Esophagus squamous epithelium (tissue), 5 donors: ENCODE measurements around the gene SLC24A3. TPM values are rescaled to one million over a fixed set of nuclear protein-coding genes. Genes with fewer than 3 reads are reported as not detected.

ENCODE experiments used
- DNase-seq: peaks from one replicate; lab custom pipeline; 2025; lab: John Stamatoyannopoulos, UW
- H3K27ac ChIP-seq, 4 donors: fragments of 200-600 bp; sonication (generic); one replicate each; pipeline ENCODE4 v1.5.1; 2016 to 2019; ENCODE audit warnings: mild to moderate bottlenecking in 1 of 4
- H3K27me3 ChIP-seq, 4 donors: fragments of 200-600 bp; sonication (generic); 1 replicate in 3 of 4; 2 replicates in 1 of 4; pipeline versions ENCODE4 v1.5.1 to v1.6.0; 2017 to 2021; ENCODE audit warnings: antibody characterized with exemption in 1 of 4
- H3K36me3 ChIP-seq, 3 donors: fragments of 200-600 bp; sonication (generic); one replicate each; pipeline ENCODE4 v1.5.1; 2016 to 2019
- H3K4me1 ChIP-seq, 3 donors: fragments of 200-600 bp; sonication (generic); one replicate each; pipeline ENCODE4 v1.5.1; 2017 to 2019
- H3K4me3 ChIP-seq, 4 donors: fragments of 200-600 bp; sonication (generic); 1 replicate in 3 of 4; 2 replicates in 1 of 4; pipeline ENCODE4 v1.5.1; 2016 to 2019; ENCODE audit warnings: mild to moderate bottlenecking in 2 of 4, moderate library complexity in 1 of 4
- H3K9me3 ChIP-seq, 3 donors: fragments of 200-600 bp; sonication (generic); one replicate each; pipeline ENCODE4 v1.5.1; 2016 to 2019
- POLR2A ChIP-seq, 4 donors: fragments of 450-650 bp; IDR thresholded peaks; one replicate each; pipeline ENCODE4 v1.6.1; 2017; ENCODE audit warnings: antibody characterized with exemption in 4 of 4, mild to moderate bottlenecking in 4 of 4, moderate library complexity in 3 of 4
- WGBS, 2 donors: methylation state at CpG; one replicate each; pipeline ENCODE4 v1.1.5; 2018; 5-methylcytosine and 5-hydroxymethylcytosine counted together
- intact Hi-C: fragments of 100-400 bp; cut with DNase I; formaldehyde crosslinking; loops from one replicate; pipeline ENCODE4 v1.15.0; 2022
- total RNA-seq, 4 donors: library from RNA; depleted of rRNA; stranded (reverse); fragments of >200 nt; gene quantifications; one replicate each; pipeline ENCODE4 v1.1.0, GENCODE V29; 2016
- TF ChIP-seq, protein P1 (sequence below), 6 experiments: fragments of 450-650 bp in 4 of 6; fragments of 200-600 bp in 2 of 6; sonication (generic) in 2 of 6; IDR thresholded peaks; one replicate each; pipeline ENCODE4 v1.5.1; 2016 to 2019; ENCODE audit warnings: antibody characterized with exemption in 6 of 6, mild to moderate bottlenecking in 4 of 6, moderate library complexity in 4 of 6
- donor health status: DM: yes; HTN: yes; CAD: no.

Gene SLC24A3
- total RNA-seq, 4 donors from 2014 or later, result 3.0 to 8.2 (median 6.1) TPM

DNA sequence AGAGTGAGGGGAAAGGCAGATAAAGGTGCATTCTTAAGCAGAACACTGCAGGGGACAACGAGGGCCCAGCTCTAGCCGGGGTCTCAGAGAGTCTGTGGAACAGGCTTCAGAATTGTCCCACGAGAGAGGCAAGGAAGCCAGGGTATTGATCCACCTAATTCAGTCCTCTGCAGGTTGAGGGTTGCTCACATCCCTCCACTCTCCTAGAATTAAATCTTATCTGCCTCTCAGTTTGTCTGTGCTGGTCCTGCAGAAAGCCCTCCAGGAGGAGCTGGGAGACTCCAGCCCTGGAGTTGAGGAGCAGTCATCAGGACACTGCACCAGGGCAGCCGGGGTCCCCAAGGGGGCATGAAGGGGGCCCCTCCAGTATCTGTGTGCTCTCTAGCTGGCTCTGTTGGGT, 39.1 kb downstream of the SLC24A3 start:
- no peak for DNase-seq
- WGBS, 2 donors, result 71 to 86% methylated on average over 3 to 4 of the region's 4 CpGs
- Histone ChIP-seq H3K4me3 (no peak overlapping the region), H3K9me3 (no peaks in the 10 kb centered on the region), H3K27me3 (no peaks in the 10 kb centered on the region), H3K36me3 (no peaks in the 10 kb centered on the region), H3K27ac (peak overlapping the region in 3 of 4 donors; percentile 3 to 80 (median 70)), H3K4me1 (peaks cover 3 to 58% (median 53%) of the 10 kb centered on the region in 3 donors)
- TF ChIP-seq, protein P1, sequence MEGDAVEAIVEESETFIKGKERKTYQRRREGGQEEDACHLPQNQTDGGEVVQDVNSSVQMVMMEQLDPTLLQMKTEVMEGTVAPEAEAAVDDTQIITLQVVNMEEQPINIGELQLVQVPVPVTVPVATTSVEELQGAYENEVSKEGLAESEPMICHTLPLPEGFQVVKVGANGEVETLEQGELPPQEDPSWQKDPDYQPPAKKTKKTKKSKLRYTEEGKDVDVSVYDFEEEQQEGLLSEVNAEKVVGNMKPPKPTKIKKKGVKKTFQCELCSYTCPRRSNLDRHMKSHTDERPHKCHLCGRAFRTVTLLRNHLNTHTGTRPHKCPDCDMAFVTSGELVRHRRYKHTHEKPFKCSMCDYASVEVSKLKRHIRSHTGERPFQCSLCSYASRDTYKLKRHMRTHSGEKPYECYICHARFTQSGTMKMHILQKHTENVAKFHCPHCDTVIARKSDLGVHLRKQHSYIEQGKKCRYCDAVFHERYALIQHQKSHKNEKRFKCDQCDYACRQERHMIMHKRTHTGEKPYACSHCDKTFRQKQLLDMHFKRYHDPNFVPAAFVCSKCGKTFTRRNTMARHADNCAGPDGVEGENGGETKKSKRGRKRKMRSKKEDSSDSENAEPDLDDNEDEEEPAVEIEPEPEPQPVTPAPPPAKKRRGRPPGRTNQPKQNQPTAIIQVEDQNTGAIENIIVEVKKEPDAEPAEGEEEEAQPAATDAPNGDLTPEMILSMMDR (IDR thresholded peaks at IDR 0.05), result no peak
- TF ChIP-seq POLR2A (IDR thresholded peaks at IDR 0.05), result no peak
- intact Hi-C loops, result no loop called here

DNA sequence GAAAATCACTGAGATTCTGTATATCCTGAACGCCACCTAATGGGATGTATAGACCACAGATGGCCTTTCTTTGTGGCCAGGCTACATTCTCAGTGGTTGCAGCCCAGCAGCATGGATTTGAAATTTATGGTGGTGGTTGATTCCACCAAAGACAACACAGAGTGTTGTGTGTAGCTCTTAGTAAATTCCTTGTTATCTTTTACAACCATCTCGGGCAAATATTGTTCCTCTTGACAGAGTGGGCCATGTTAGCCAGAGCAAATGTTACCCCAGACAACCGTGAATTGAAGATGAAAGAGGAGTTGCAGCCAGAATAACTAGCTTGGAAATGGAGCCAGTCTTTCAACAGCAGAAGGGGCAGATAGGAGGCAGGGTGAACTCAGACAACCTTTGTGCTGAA, 39.5 kb downstream of the SLC24A3 start:
- TF ChIP-seq POLR2A (IDR thresholded peaks at IDR 0.05), result no peak
- TF ChIP-seq, protein P1 (IDR thresholded peaks at IDR 0.05), result no peak
- Histone ChIP-seq H3K4me1 (peaks cover 3 to 58% (median 53%) of the 10 kb centered on the region in 3 donors), H3K27me3 (no peaks in the 10 kb centered on the region), H3K27ac (peak overlapping the region; percentile 3 to 80 (median 58)), H3K4me3 (no peak overlapping the region), H3K36me3 (no peaks in the 10 kb centered on the region), H3K9me3 (no peaks in the 10 kb centered on the region)
- DNase-seq, result no peak
- intact Hi-C loops, result no loop called here
- WGBS, 2 donors, result 68 to 78% methylated on average over 3 of the region's 3 CpGs

DNA sequence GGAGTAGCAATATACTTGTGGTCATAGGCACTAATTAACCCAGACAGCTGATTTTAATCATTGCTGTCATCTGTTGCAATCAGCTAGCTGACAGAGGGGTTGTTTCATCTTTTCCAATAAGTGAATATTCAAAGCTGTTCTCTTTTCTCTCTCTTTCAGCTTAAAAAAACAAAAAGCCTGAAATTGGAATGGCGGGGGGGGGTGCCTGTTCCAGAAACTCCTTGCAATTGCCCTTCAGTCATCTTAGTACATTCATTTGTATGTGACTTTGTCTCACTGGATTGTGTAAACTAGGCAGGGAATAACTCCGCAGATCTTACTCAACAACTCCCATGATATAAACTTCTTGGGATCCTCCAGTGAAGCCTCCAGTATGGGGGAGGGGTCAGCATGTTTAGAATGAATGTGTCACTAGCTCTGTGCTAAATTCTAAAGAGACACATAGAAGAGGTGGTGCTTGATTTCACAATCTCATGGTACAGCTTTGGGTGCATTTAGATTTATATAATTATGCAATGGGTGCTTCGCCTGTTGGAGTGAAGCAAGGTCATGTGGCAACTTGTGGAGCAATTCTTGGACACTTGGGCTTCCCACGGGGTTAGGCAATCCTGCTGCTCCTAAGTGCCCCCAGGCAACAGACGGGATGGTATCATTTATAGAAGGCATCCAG, 40.1 kb downstream of the SLC24A3 start:
- 8 to 29% methylated on average over 4 to 5 of the region's 5 CpGs for WGBS, 2 donors
- intact Hi-C loops, result no loop called here
- H3K4me3 ChIP-seq, result no peak overlapping the region
- peak overlapping the region; percentile 17 to 80 (median 58) for H3K27ac ChIP-seq
- H3K27me3 ChIP-seq, result no peaks in the 10 kb centered on the region
- no peaks in the 10 kb centered on the region for H3K36me3 ChIP-seq
- H3K9me3 ChIP-seq, result no peaks in the 10 kb centered on the region
- H3K4me1 ChIP-seq, result peaks cover 3 to 58% (median 53%) of the 10 kb centered on the region in 3 donors
- TF ChIP-seq, protein P1 (IDR thresholded peaks at IDR 0.05), result no peak
- TF ChIP-seq POLR2A (IDR thresholded peaks at IDR 0.05), result no peak
- no peak for DNase-seq

DNA sequence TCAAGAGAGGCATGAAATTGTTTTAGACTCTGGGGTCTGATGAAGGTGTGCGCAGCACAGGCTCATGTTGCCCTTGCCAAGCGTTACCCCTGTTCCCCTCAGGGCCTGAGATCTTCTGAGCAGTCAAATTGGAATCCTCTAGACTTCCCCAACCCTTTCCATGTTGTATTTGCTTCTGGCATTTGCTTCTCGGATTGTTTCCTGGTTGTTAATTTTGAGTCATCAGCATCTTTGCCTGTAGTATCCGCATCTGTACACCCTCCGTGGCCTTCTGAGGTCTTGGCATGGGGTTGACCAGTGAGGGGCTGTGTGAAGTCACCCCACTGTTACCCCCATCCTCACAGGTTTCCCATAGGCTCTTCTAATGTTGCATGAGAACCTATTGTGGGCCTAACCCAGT, 40.9 kb downstream of the SLC24A3 start:
- H3K36me3 ChIP-seq, result no peaks in the 10 kb centered on the region
- H3K4me1 ChIP-seq, result peaks cover 3 to 58% (median 53%) of the 10 kb centered on the region in 3 donors
- WGBS, 2 donors, result 67 to 71% methylated on average over 5 of the region's 5 CpGs
- peak overlapping the region; percentile 17 to 80 (median 55) for H3K27ac ChIP-seq
- H3K9me3 ChIP-seq, result no peaks in the 10 kb centered on the region
- no peak for DNase-seq
- TF ChIP-seq POLR2A (IDR thresholded peaks at IDR 0.05), result no peak
- TF ChIP-seq, protein P1 (IDR thresholded peaks at IDR 0.05), result no peak
- no peaks in the 10 kb centered on the region for H3K27me3 ChIP-seq
- no peak overlapping the region for H3K4me3 ChIP-seq
- intact Hi-C loops, result no loop called here
